ENCODE measurements around the gene RDH13.
"Not testable (repeated sequence)": the region's sequence is repeated elsewhere in the genome, so short reads cannot be mapped to it uniquely, and the experiment has no call there.

The RDH13 gene

GRCh38 chr19:55042688-55043087 lies 20.3 kb downstream of the RDH13 start:
- DNase-seq = no peak

DNA sequence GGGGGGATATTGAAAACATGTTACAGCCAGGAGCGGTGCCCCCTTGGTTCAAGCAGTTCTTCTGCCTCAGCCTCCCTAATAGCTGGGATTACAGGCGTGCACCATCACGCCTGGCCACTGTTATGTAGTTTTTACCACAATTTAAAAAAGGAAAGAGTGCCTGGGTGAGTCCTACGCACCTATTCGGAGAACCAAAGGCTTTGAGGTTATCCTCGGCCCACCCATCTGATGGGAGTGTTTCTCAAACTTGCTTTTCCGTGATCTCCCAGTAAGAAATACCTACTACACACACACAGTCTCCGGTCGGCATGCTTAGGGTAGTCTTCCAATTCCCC lies 20.6 kb downstream of the RDH13 start:
- DNase-seq = no peak

- DNase-seq = no peak
These were observed 21.2 kb downstream of the RDH13 start for GRCh38 chr19:55041627-55042343.

- DNase-seq = no peak
These were observed 21.7 kb downstream of the RDH13 start for GRCh38 chr19:55041244-55041626.

DNA sequence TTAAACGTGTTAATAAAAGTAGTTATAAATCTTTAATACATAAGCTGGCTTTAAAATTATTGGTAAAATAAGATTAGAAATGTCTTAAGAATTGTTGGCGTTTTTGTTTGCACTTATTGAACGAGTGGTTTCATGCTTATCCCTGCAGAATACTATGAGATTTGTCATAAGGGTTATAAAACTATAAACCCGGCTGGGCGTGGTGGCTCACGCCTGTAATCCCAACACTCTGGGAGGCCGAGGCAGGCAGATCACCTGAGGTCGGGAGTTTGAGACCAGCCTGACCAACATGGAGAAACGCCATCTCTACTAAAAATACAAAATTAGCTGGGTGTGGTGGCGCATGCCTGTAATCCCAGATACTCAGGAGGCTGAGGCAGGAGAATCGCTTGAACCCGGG lies 22.3 kb downstream of the RDH13 start:
- DNase-seq = not testable (repeated sequence)

DNA sequence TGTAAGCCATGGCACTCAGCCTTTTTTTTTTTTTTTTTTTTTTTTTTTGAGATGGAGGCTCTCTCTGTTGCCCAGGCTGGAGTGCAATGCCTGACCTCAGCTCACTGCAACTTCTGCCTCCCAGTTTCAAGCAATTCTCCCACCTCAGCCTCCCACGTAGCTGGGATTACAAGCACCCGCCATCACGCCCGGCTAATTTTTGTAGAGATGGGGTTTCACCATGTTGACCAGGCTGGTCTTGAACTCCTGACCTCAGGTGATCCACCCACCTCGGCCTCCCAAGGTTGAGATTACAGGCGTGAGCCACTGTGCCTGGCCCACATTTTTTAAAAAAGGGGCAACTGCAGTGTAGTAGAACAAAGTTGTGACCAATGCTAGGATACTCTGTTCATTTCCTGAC lies 25.3 kb downstream of the RDH13 start:
- DNase-seq = not testable (repeated sequence)

DNA sequence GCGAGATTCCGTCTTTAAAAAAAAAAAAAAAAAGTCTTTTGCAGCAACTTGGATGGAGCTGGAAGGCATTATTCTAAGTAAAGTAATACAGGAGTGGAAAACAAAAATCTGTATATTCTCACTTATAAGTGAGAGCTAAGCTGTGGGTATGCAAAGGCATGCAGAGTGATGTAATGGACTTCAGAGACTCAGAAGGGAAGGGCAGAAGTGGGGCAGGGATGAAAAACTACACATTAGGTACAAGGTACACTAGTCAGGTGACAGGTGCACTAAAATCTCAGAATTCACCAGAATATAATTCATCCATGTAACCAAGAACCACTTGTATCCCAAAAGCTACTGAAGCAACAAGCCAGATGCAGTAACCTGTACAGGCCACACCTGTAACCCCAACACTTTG lies 26.9 kb downstream of the RDH13 start:
- DNase-seq = no peak

GRCh38 chr19:55034751-55035150 lies 28.2 kb downstream of the RDH13 start:
- no peak for DNase-seq

- not testable (repeated sequence) for DNase-seq
These were observed 29.8 kb downstream of the RDH13 start for GRCh38 chr19:55032976-55033643.

- DNase-seq = peak; percentile 35 to 68
These were observed 30.7 kb downstream of the RDH13 start for GRCh38 chr19:55032170-55032800.

DNA sequence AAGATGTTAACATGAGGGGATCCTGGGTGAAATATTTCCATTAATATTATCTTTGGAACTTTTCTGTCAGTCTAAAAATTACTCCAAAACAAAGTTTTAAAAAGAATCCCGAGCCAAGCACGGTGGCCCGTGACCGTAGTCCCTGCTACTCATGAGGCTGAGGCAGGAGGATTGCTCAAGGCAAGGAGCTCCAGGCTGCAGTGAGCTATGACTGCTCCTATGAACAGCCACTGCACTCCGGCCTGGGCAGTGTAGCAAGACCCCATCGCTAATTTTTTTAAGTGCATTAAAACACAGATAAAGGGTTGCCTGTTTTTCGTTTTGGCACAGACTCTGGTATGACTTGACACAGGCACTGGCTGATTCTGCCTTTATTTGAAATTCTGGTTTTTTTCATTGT lies 31.8 kb downstream of the RDH13 start:
- DNase-seq = no peak

GRCh38 chr19:55028757-55029156 lies 34.2 kb downstream of the RDH13 start:
- no peak for DNase-seq

DNA sequence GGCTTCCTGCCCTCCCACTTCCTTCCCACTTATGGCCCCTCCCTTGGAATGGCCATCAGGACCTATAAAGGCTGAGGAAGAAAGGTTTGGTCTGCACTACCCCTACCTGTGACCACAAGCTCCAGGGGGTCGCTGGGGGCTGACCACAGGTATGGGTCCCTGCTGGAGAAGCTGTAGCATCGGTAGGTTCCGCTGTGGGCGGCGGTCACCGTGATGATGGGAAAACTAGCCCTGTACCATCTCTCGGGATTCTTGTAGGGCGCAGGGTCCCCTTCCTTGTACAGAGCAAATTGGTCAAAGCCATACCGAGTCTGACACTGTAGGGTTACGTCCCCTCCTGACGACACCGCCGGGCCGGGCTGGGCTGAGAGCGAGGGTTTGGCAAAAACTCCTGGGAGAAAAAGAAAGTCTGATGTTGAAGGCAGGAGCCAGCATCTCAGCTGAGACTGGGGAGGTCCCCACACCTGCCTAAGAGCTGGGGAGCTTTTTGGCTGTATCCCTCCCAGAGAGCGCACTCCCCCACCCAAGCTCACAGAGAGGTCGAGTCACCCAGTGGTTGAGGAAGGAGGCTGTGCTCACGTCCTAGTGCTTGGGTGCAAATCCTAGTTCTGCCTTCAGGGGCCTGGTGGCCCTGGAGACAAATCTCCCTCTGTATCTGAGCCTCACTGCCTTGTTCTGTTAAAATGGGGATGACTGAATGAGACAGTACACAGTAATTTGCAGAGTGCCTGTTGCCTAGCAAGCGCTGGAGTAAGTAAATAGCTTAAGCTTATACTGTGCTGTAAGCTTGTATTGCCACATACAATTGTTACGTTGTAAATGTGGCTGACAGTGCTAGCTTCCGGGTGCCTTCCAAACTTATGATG lies 35.2 kb downstream of the RDH13 start:
- DNase-seq = peak in 1 of 2 experiments; percentile 29

- DNase-seq = not testable (repeated sequence)
These were observed 35.8 kb downstream of the RDH13 start for GRCh38 chr19:55027140-55027471.

DNA sequence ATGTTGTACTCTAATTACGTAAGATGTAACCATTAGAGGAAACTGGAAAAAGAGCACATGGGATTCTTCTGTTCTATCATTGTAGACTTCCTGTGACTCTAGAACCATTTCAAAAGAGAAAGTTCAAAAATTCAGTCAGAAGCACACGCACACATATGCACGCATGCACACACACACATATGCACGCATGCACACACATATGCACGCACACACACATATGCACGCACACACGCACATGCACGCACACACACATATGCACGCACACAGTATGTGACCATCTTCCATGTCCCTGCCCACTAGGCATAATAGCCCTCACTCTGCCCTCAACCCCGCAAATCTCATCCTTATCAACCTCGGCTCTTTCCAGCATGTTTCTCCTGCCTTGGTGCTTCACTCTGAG lies 38.8 kb downstream of the RDH13 start:
- DNase-seq = no peak

- not testable (repeated sequence) for DNase-seq
These were observed 42.6 kb downstream of the RDH13 start for GRCh38 chr19:55020351-55020750.

DNA sequence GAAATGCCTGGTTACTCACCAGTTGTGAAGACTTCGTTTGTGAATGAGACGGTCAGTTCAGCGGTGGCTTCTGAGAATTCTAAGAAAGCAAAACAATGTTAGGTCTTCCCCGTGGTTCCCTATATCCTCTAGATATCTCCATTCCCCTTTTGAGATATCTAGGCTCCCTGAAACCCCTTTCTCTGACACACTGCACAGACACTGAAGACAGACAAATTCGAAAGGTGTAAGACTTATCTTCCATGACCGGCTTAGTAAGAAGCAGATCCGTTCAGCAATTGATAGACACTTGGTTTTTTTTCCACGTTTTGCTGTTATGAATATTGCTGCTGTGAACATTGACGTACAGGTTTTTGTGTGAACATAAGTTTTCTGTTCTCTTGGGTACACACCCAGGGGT lies 44.3 kb downstream of the RDH13 start:
- no peak for DNase-seq

DNA sequence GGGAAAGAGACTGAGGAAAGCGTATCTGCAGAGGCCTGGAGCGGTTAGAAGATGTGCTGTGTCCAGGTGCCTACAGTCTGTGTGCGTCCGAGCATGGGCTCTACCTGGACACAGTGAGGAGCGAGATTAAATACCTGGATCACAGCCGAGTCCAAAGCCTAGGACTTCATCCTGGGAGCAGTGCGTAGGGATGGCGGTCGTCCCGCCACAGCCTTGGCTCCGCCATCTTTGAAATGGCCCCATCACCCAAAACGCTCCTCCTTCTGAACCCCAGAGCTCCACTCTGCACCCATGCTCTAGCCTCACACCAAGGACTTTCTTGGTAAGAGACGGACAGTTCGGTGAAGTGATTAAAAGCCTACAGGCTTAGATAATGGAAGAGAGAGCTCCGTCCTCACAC lies 44.7 kb downstream of the RDH13 start:
- no peak for DNase-seq

DNA sequence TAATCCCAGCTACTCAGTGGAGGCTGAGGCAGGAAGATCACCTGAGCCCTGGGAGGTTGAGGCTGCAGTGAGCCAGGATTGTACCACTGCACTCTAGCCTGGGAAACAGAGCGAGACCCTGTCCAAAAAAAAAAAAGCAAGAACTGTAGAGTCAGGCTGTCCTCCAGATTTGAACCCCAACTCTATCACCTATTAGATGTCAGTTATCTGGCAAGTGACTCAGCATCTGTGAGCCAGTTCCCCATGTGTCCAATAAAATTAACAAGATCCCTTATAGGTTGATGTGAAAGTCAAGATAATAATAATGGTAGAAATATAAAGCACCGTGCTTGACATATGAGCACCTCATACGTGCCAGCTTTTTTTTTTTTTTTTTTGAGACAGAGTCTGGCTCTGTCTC lies 46.9 kb downstream of the RDH13 start:
- no peak for DNase-seq

DNA sequence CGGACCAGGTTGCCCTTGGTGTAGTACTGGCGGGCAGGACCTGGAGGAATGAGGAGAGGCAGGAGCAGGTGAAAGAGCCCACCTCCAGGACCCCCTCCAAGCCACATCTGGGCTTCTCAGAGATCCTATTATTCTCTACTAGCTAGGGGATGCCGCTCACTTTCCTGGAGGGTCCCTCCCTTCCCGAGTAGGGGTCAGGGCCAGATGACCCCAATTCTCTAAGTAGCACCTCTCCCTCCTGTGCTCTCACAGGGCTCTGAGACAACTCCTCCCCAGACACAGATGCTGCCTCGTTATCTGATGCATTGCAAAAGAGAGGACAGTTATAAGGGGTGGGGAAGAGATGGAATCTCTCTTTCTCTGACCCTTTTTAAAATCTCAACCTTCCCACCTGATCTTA lies 47.8 kb downstream of the RDH13 start:
- no peak for DNase-seq

DNA sequence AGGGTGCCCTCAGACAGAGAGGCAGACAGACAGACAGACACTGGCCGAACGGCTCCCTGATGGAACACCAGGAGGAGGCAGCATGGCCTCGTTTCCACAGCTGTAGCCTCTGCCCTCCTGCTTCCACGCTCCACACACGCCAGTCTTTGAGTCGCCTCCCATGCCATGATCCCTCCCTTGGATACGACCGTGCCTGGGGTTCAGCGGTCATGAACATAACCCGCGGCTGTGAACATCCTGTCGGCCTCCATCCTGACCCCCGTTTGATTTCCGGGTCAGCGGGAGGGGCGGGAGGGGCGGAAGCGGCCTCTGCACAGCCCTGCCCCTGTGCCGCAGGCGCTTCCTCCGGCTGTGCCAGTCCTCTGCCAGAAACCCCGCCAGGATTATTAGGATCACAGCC lies 48.2 kb downstream of the RDH13 start:
- no peak for DNase-seq

- DNase-seq = no peak
These were observed 49.4 kb downstream of the RDH13 start for GRCh38 chr19:55013596-55013995.

DNA sequence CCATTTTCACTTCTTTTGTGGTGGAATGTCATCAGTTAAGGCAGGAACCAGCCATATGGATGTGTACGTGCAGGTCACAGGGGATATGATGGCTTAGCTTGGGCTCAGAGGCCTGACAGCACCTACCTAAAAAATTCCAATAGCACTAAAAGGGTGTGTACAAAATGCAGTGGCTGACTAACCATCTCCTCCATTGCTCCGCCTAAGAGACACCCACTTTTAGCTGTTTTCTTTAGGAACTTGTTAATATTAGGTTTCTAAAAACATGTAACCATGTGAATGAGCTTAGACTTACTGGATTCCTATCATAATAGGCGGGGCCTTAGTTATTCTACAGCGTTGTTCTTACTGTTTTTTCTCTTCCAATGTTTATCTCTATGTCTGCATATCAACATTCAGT lies 50.6 kb downstream of the RDH13 start:
- no peak for DNase-seq

DNA sequence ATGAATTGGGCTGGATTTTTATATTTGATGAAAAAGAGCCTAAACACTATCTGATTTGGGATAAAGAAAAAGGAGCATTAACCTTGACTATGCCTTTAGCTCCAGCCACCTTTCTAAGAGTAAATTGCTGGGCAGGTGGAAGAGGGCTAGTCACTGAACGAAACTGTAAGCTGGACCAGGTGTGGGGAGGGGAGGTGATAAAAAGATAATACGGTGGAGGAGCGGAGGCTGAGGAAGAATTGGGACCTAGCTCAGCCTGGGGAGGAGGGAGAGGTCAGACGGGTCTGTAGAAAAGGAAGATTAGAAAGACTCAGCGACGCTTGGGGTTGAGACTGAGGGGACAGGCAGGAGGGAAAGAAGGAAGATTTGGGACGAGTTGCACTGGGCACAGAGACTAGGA lies 52.4 kb downstream of the RDH13 start:
- not testable (repeated sequence) for DNase-seq
